Measurements from ENCODE around the gene TLX1.

DNA sequence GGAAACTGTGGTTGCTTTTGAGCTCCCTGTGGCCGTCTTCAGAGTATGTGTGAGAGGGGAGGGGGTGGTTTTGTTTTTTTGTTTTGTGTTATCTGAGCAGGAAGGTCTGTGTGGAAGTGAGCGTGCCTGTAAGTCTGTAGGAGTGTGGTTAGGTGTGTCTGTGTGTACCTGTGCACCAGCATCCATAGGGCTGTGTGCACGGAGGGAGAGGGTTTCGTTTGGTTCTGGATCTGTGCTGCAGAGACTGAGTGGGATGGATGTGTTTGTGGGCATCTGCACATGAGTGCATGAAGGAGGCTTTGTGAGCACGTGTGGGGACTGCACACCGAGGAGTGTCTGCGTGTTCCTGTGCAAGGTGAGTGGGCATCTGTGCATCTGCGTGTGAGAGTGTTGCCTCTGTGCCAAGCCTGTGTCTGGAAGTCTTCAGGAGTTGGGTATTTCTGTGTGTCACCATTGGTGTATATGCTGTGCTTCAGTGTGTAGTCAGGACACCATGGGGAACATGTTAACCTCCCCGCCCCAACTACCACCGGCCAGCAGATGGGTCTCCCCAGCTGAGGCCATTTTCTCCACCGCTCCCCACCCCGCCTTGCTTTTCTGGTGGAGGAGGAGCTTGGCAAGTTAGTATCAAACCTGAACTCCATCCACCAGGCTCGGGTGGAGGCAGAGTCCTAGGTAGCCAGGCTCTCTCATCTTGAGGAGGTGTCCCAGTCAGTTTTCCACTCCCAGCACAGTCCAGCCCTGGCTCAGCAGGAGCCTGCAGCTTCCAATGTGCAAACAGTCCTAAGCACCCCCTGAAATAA, 7.1 kb upstream of the TLX1 start:
- TF ChIP-seq NFIC (IDR thresholded peaks at IDR 0.05) = no peak
- TF ChIP-seq RAD21 (IDR thresholded peaks at IDR 0.05; ENCODE audit: low read depth) = no peak
- TF ChIP-seq, protein P1, sequence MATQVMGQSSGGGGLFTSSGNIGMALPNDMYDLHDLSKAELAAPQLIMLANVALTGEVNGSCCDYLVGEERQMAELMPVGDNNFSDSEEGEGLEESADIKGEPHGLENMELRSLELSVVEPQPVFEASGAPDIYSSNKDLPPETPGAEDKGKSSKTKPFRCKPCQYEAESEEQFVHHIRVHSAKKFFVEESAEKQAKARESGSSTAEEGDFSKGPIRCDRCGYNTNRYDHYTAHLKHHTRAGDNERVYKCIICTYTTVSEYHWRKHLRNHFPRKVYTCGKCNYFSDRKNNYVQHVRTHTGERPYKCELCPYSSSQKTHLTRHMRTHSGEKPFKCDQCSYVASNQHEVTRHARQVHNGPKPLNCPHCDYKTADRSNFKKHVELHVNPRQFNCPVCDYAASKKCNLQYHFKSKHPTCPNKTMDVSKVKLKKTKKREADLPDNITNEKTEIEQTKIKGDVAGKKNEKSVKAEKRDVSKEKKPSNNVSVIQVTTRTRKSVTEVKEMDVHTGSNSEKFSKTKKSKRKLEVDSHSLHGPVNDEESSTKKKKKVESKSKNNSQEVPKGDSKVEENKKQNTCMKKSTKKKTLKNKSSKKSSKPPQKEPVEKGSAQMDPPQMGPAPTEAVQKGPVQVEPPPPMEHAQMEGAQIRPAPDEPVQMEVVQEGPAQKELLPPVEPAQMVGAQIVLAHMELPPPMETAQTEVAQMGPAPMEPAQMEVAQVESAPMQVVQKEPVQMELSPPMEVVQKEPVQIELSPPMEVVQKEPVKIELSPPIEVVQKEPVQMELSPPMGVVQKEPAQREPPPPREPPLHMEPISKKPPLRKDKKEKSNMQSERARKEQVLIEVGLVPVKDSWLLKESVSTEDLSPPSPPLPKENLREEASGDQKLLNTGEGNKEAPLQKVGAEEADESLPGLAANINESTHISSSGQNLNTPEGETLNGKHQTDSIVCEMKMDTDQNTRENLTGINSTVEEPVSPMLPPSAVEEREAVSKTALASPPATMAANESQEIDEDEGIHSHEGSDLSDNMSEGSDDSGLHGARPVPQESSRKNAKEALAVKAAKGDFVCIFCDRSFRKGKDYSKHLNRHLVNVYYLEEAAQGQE (IDR thresholded peaks at IDR 0.05; ENCODE audit: low read depth) = no peak
- TF ChIP-seq ZBTB7A (IDR thresholded peaks at IDR 0.05; ENCODE audit: low read depth) = no peak
- no peak for TF ChIP-seq TAF1 (IDR thresholded peaks at IDR 0.05; ENCODE audit: low read depth)
- no peak for TF ChIP-seq EP300 (IDR thresholded peaks at IDR 0.05; ENCODE audit: borderline replicate concordance)
- TF ChIP-seq CREB1 (IDR thresholded peaks at IDR 0.05; ENCODE audit: low read depth) = no peak
- TF ChIP-seq TEAD4 (IDR thresholded peaks at IDR 0.05) = no peak
- TF ChIP-seq EGR1 (IDR thresholded peaks at IDR 0.05) = no peak

Data from Ishikawa (cell line).